Ovary (tissue), 9 donors: ENCODE results near the gene RALA. TPM values are rescaled to one million over a fixed set of nuclear protein-coding genes. Genes with fewer than 3 reads are reported as not detected.

Experiments
- DNase-seq, 5 donors: peaks; one replicate each; pipeline ENCODE4 v3.0.0-alpha.2; 2019 to 2020
- H3K27ac ChIP-seq, 2 donors: fragments of 200-600 bp; one replicate each; pipeline versions ENCODE4 v1.5.1 to v1.8.0; 2019 to 2022
- H3K27me3 ChIP-seq: fragments of 200-600 bp; one replicate; pipeline ENCODE4 v1.8.0; 2022
- H3K36me3 ChIP-seq: fragments of 200-600 bp; sonication (generic); one replicate; pipeline ENCODE4 v1.5.1; 2019
- H3K4me1 ChIP-seq: one replicate; pipeline ENCODE4 v1.8.1; 2013; ENCODE audit warnings: mild to moderate bottlenecking, moderate library complexity; ENCODE audit not compliant: insufficient read depth
- H3K4me3 ChIP-seq: fragments of 200-600 bp; sonication (generic); one replicate; pipeline ENCODE4 v1.5.1; 2017
- H3K9me3 ChIP-seq, 2 donors: fragments of 200-600 bp in 1 of 2; sonication (generic) in 1 of 2; one replicate each; pipeline versions ENCODE4 v1.5.1 to v1.8.1; 2013 to 2019; ENCODE audit warnings: mild to moderate bottlenecking in 1 of 2, moderate library complexity in 1 of 2
- EP300 ChIP-seq: sonication (generic); formaldehyde crosslinking; IDR thresholded peaks from one replicate; pipeline ENCODE4 v1.6.1; 2017; ENCODE audit warnings: antibody characterized with exemption
- POLR2A ChIP-seq: fragments of 450-650 bp; IDR thresholded peaks from one replicate; pipeline ENCODE4 v1.6.1; 2017; ENCODE audit warnings: antibody characterized with exemption, mild to moderate bottlenecking, moderate library complexity
- WGBS, 3 donors: extraction: QIAGEN DNeasy Blood & Tissue Kit in 1 of 3; methylation state at CpG; one replicate each; pipeline versions ENCODE4 v1.1.5 to v1.1.7; 2013 to 2017; 5-methylcytosine and 5-hydroxymethylcytosine counted together
- intact Hi-C, 4 donors: fragments of 100-400 bp; cut with DNase I; formaldehyde crosslinking; loops; one replicate each; pipeline versions ENCODE4 v1.11.0 to v1.15.1; 2022 to 2023
- polyA plus RNA-seq, 2 donors: library from polyadenylated mRNA; stranded (reverse); fragments of 200-250 nt in 1 of 2; fragments of 350-450 nt in 1 of 2; fragmentation: Illumina TruSeq in 1 of 2; extraction: RNeasy Lipid Tissue Mini Kit (QIAGEN cat#74804) in 1 of 2; gene quantifications; one replicate each; pipeline ENCODE4 v1.2.3, GENCODE V29; 2013 to 2014
- total RNA-seq, 7 donors: library from RNA; depleted of rRNA in 2 of 7; stranded (reverse); fragments of >200 nt in 2 of 7; fragmentation: NEBNext Ultra II Directional in 3 of 7; extraction: Animal tissue kit (Norgen Biotek cat#: 25700) in 3 of 7; gene quantifications; one replicate each; pipeline versions ENCODE4 v1.1.0 to v1.2.4, GENCODE V29; 2016 to 2023
- TF ChIP-seq, protein P1 (sequence below), 3 donors: fragments of 450-650 bp in 2 of 3; fragments of 200-600 bp in 1 of 3; IDR thresholded peaks; one replicate each; pipeline versions ENCODE4 v1.5.1 to v1.8.0; 2016 to 2022; ENCODE audit warnings: antibody characterized with exemption in 3 of 3, mild to moderate bottlenecking in 1 of 3
- donor health status: DM: no; HTN: no; CAD: no; lungs with moderate emphysema.
- donor health status: DM: no; HTN: no; CAD: no.
- donor health status: Bipolar disorder and iron deficiency.
- donor health status: DM: yes; HTN: yes; CAD: no.
- donor health status: DM: no; HTN: no; CAD: no.
- donor health status: DM: yes; HTN: yes; CAD: no.

Gene RALA
- total and polyA plus RNA-seq, 9 donors = 13.9 to 32.9 (median 25.2) TPM

DNA sequence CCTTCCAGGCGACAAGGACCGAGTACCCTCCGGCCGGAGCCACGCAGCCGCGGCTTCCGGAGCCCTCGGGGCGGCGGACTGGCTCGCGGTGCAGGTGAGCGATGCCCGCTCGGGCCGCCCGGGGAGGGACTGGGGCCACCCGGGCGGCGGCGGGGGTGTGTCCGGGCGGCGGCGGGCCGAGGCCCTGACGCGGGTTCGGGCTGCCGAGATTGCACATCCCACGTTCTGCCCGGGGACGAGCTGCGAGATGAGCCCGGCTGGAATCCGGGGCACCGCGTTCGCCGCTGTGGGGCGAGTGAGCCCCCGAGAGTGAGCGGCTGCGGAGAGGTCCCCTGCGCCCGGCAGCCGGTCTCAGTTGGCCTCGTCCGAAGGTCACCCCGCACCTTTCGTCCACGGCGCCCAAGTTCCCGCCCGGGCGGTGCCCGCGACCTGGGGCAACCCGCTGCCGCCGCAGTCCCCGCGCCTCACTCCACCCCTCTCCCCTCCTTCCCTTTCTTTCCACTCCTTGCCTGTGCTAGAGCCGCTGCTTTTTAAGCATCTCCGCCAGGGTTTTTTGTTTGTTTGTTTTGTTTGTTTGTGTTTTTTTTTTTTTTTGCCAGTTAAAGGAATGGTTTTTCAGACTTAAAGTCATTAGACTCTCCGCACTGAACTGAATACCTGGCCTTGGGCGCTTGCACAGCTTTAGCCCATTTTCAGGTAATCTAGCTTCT, 515 bp downstream of the RALA start:
- peak in 1 of 5 donors; percentile 18 for DNase-seq
- Histone ChIP-seq H3K27ac (peak overlapping the region; percentile 42 to 84), H3K36me3 (no peaks in the 10 kb centered on the region), H3K9me3 (no peaks in the 10 kb centered on the region), H3K4me1 (peaks cover 14% of the 10 kb centered on the region), H3K27me3 (no peaks in the 10 kb centered on the region), H3K4me3 (peak overlapping the region; percentile 82)
- intact Hi-C loops = loop anchor here in 2 of 4 donors (5.0 to 10.0 kb wide), 2 partner anchors 111 to 118 kb away; no protein-coding TSS in a partner anchor
- no peak for TF ChIP-seq POLR2A
- no peak for TF ChIP-seq EP300
- TF ChIP-seq, protein P1, sequence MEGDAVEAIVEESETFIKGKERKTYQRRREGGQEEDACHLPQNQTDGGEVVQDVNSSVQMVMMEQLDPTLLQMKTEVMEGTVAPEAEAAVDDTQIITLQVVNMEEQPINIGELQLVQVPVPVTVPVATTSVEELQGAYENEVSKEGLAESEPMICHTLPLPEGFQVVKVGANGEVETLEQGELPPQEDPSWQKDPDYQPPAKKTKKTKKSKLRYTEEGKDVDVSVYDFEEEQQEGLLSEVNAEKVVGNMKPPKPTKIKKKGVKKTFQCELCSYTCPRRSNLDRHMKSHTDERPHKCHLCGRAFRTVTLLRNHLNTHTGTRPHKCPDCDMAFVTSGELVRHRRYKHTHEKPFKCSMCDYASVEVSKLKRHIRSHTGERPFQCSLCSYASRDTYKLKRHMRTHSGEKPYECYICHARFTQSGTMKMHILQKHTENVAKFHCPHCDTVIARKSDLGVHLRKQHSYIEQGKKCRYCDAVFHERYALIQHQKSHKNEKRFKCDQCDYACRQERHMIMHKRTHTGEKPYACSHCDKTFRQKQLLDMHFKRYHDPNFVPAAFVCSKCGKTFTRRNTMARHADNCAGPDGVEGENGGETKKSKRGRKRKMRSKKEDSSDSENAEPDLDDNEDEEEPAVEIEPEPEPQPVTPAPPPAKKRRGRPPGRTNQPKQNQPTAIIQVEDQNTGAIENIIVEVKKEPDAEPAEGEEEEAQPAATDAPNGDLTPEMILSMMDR (IDR thresholded peaks at IDR 0.05) = no peak
- 0% methylated on average over 27 to 68 of the region's 68 CpGs for WGBS, 3 donors

DNA sequence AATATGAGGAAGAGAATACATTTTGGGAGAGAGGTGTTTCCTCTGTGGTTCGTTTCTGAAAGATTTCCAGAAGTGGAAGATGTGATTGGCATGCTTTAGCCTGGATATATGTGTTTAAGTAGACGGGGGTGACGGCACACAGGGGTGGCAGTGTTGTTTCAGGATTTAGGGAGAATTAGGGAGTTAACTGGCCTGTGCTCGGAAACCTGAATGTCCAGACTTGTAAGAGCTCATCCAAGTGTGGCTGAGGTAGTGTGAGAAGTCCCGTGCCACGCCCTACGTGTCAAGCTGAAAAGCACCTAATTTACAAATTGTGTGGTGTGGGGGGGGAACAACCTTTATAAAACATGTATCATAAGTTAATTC, 1.1 kb downstream of the RALA start:
- Histone ChIP-seq H3K27me3 (no peaks in the 10 kb centered on the region), H3K4me1 (peaks cover 14% of the 10 kb centered on the region), H3K4me3 (peak overlapping the region; percentile 82), H3K9me3 (no peaks in the 10 kb centered on the region), H3K27ac (no peak overlapping the region), H3K36me3 (no peaks in the 10 kb centered on the region)
- peak in 2 of 5 donors; percentile 21 to 25 for DNase-seq
- intact Hi-C loops = loop anchor here in 2 of 4 donors (5.0 to 10.0 kb wide), 2 partner anchors 110 to 118 kb away; no protein-coding TSS in a partner anchor
- 3 to 4% (median 3%) methylated on average over 7 of the region's 7 CpGs for WGBS, 3 donors
- TF ChIP-seq, protein P1 (IDR thresholded peaks at IDR 0.05) = no peak
- no peak for TF ChIP-seq POLR2A
- no peak for TF ChIP-seq EP300

DNA sequence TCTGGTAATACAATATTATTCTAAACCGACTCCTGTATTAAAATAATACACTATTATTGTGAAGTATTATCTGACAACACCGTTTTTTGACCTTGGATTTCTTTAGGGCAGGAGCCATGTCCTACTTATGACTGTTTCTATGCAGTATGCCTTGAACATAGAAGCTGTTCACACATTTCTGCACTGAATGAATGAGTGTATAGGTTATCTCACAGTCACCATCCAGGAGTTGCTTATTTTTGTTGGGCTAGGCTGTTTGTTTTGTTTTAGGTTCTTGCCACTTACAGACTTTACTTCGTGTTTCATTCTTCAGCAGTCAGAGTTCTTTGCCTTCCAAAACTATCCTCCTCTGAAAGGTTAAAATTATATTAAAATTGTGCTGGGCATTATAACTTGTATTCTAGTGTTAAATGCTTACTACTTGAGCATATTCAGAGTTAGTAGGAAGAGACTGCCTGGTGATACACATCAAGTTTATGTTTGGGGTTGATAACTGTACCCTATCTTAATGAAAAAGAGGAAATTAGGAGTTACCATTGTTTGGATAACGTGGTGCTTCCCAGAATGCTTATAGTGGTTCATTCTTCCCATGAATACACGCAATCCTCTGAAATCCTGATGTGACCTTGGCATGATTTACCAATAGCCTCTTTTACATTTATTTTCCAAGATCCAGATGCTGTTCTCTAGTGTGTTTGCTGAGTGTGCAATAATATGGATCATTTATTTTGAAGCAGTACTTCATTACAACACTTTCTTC, 1.7 kb downstream of the RALA start:
- intact Hi-C loops = loop anchor here in 2 of 4 donors (5.0 to 10.0 kb wide), 2 partner anchors 110 to 117 kb away; no protein-coding TSS in a partner anchor
- DNase-seq = no peak
- no peak overlapping the region for H3K4me3 ChIP-seq
- H3K27me3 ChIP-seq = no peaks in the 10 kb centered on the region
- H3K27ac ChIP-seq = no peak overlapping the region
- peaks cover 14% of the 10 kb centered on the region for H3K4me1 ChIP-seq
- 10 to 12% (median 11%) methylated on average over 5 of the region's 5 CpGs for WGBS, 3 donors
- TF ChIP-seq, protein P1 (IDR thresholded peaks at IDR 0.05) = no peak
- no peak for TF ChIP-seq POLR2A
- TF ChIP-seq EP300 = no peak
- H3K9me3 ChIP-seq = no peaks in the 10 kb centered on the region
- H3K36me3 ChIP-seq = no peaks in the 10 kb centered on the region

DNA sequence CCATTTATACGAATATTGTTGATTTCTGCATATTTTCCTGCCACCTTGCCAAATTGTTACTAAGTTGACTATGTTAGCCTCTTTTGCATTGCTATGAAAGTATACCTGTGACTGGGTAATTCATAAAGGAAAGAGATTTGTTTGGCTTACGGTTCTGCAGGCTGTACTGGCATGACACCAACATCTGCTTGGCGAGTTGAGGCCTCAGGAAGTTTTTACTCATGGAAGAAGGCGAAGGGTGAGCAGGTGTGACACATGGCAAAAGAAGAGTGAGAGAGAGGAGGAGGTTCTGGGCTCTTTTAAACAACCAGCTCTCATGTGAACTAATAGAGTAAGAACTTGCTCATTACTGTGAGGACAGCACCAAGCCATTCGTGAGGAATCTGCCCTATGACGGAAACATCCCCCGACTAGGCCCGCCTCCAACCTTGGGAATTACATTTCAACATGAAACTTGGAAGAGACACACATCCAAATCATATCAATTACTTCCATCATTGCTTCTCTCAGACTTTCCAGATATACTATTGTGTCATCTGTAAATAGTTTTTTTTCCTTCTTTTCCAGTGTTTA, 8.4 kb downstream of the RALA start:
- DNase-seq = no peak
- TF ChIP-seq, protein P1 (IDR thresholded peaks at IDR 0.05) = no peak
- no peak for TF ChIP-seq EP300
- TF ChIP-seq POLR2A = no peak
- whole genome bisulfite sequencing, 3 donors = 76 to 83% (median 79%) methylated on average over 8 of the region's 8 CpGs

More for the DNA sequence above, 8.4 kb downstream of the RALA start:
- Histone ChIP-seq H3K9me3 (no peaks in the 10 kb centered on the region), H3K4me3 (no peak overlapping the region), H3K4me1 (peaks cover 3% of the 10 kb centered on the region), H3K27me3 (no peaks in the 10 kb centered on the region), H3K36me3 (no peaks in the 10 kb centered on the region), H3K27ac (no peak overlapping the region)
- intact Hi-C loops = no loop called here
